ENCODE data around the gene UCHL3. TPM values are rescaled to one million over a fixed set of nuclear protein-coding genes. Genes with fewer than 3 reads are reported as not detected.

Gene UCHL3
- total RNA-seq, 1 experiment from 2014 or later, result 54.7 TPM

GRCh38 chr13:75514080-75514995 is 35.3 kb upstream of the UCHL3 start:
- Histone ChIP-seq H3K9me3 (ENCODE audit: low read depth, low read length, poor library complexity, severe bottlenecking) (no peaks in the 10 kb centered on the region), H3K36me3 (ENCODE audit: insufficient read depth, low read length, poor library complexity, severe bottlenecking) (no peaks in the 10 kb centered on the region), H3K4me3 (ENCODE audit: low read depth, low read length, poor library complexity, severe bottlenecking) (no peak overlapping the region), H3K4me1 (ENCODE audit: insufficient read depth, low read length, poor library complexity, severe bottlenecking) (no peaks in the 10 kb centered on the region), H3K27ac (ENCODE audit: low read depth, low read length, poor library complexity, severe bottlenecking) (no peak overlapping the region), H3K27me3 (replicated peaks; ENCODE audit: insufficient read depth, low read depth, low read length, poor library complexity) (no peaks in the 10 kb centered on the region)
- BruUV-seq (replicated peaks), result no TSS peak
- DNase-seq (ENCODE audit: low spot score), result no peak
- CTCF ChIA-PET, result no interaction called here
- TF ChIP-seq EZH2 (IDR thresholded peaks at IDR 0.05; ENCODE audit: borderline replicate concordance, low read depth, low read length, poor library complexity, severe bottlenecking) (no peak), CTCF (conservative IDR thresholded peaks at IDR 0.05; ENCODE audit: low read depth, low read length) (no peak)
- intact Hi-C loops (cut with micrococcal nuclease; ENCODE audit: unreplicated experiment), result no loop called here
- POLR2A ChIA-PET (ENCODE audit: low non-redundant PET), result no interaction called here

GRCh38 chr13:75518439-75519088 is 31.0 kb upstream of the UCHL3 start:
- ChIA-PET CTCF (no interaction called here), POLR2A (ENCODE audit: low non-redundant PET) (no interaction called here)
- no peaks in the 10 kb centered on the region for H3K4me1 ChIP-seq (ENCODE audit: insufficient read depth, low read length, poor library complexity, severe bottlenecking)
- DNase-seq (ENCODE audit: low spot score), result no peak
- no peak for TF ChIP-seq EZH2 (IDR thresholded peaks at IDR 0.05; ENCODE audit: borderline replicate concordance, low read depth, low read length, poor library complexity, severe bottlenecking)
- no peak for TF ChIP-seq CTCF (conservative IDR thresholded peaks at IDR 0.05; ENCODE audit: low read depth, low read length)
- H3K9me3 ChIP-seq (ENCODE audit: low read depth, low read length, poor library complexity, severe bottlenecking), result no peaks in the 10 kb centered on the region
- intact Hi-C loops (cut with micrococcal nuclease; ENCODE audit: unreplicated experiment), result no loop called here
- H3K27me3 ChIP-seq (replicated peaks; ENCODE audit: insufficient read depth, low read depth, low read length, poor library complexity), result no peaks in the 10 kb centered on the region
- H3K4me3 ChIP-seq (ENCODE audit: low read depth, low read length, poor library complexity, severe bottlenecking), result no peak overlapping the region
- H3K27ac ChIP-seq (ENCODE audit: low read depth, low read length, poor library complexity, severe bottlenecking), result no peak overlapping the region
- BruUV-seq (replicated peaks), result no TSS peak
- H3K36me3 ChIP-seq (ENCODE audit: insufficient read depth, low read length, poor library complexity, severe bottlenecking), result no peaks in the 10 kb centered on the region

GRCh38 chr13:75521956-75522355 is 27.6 kb upstream of the UCHL3 start:
- TF ChIP-seq EZH2 (IDR thresholded peaks at IDR 0.05; ENCODE audit: borderline replicate concordance, low read depth, low read length, poor library complexity, severe bottlenecking), result no peak
- TF ChIP-seq CTCF (conservative IDR thresholded peaks at IDR 0.05; ENCODE audit: low read depth, low read length), result no peak
- BruUV-seq (replicated peaks), result no TSS peak
- Histone ChIP-seq H3K4me3 (ENCODE audit: low read depth, low read length, poor library complexity, severe bottlenecking) (no peak overlapping the region), H3K36me3 (ENCODE audit: insufficient read depth, low read length, poor library complexity, severe bottlenecking) (peaks cover 2% of the 10 kb centered on the region), H3K27ac (ENCODE audit: low read depth, low read length, poor library complexity, severe bottlenecking) (no peak overlapping the region), H3K4me1 (ENCODE audit: insufficient read depth, low read length, poor library complexity, severe bottlenecking) (peaks cover 4% of the 10 kb centered on the region), H3K9me3 (ENCODE audit: low read depth, low read length, poor library complexity, severe bottlenecking) (no peaks in the 10 kb centered on the region), H3K27me3 (replicated peaks; ENCODE audit: insufficient read depth, low read depth, low read length, poor library complexity) (no peaks in the 10 kb centered on the region)
- CTCF ChIA-PET, result no interaction called here
- DNase-seq (ENCODE audit: low spot score), result no peak
- intact Hi-C loops (cut with micrococcal nuclease; ENCODE audit: unreplicated experiment), result no loop called here
- POLR2A ChIA-PET (ENCODE audit: low non-redundant PET), result no interaction called here
